Hematopoietic multipotent progenitor cell treated with erythropoietin and hydrocortisone succinate and interleukin-3 and kit ligand, for 15 days (in vitro differentiated cells): ENCODE data around the gene PWWP2B.

Experiments
- DNase-seq: peaks from one replicate; pipeline ENCODE4 v3.0.0-alpha.2; 2015; ENCODE audit warnings: low spot score

Gene PWWP2B

GRCh38 chr10:132407243-132407746 is 10.3 kb downstream of the PWWP2B start:
- DNase-seq: no peak

- no peak for DNase-seq
These were observed 10.9 kb downstream of the PWWP2B start for GRCh38 chr10:132407846-132408278.

GRCh38 chr10:132408367-132408781 is 11.4 kb downstream of the PWWP2B start:
- no peak for DNase-seq

GRCh38 chr10:132408823-132409666 is 12.0 kb downstream of the PWWP2B start:
- no peak for DNase-seq

- DNase-seq: no peak
These were observed 12.6 kb downstream of the PWWP2B start for GRCh38 chr10:132409667-132410028.

- DNase-seq: no peak
These were observed 13.2 kb downstream of the PWWP2B start for GRCh38 chr10:132410056-132410778.

- no peak for DNase-seq
These were observed 14.0 kb downstream of the PWWP2B start for GRCh38 chr10:132410779-132411532.

- no peak for DNase-seq
These were observed 14.7 kb downstream of the PWWP2B start for GRCh38 chr10:132411561-132412253.

GRCh38 chr10:132412316-132413192 is 15.6 kb downstream of the PWWP2B start:
- DNase-seq: no peak

- DNase-seq: no peak
These were observed 16.5 kb downstream of the PWWP2B start for GRCh38 chr10:132413226-132414205.

GRCh38 chr10:132414402-132415016 is 17.5 kb downstream of the PWWP2B start:
- no peak for DNase-seq

- DNase-seq: no peak
These were observed 18.3 kb downstream of the PWWP2B start for GRCh38 chr10:132415255-132415654.

- no peak for DNase-seq
These were observed 19.0 kb downstream of the PWWP2B start for GRCh38 chr10:132415956-132416355.

GRCh38 chr10:132416566-132417256 is 19.7 kb downstream of the PWWP2B start:
- DNase-seq: no peak

- DNase-seq: no peak
These were observed 20.4 kb downstream of the PWWP2B start for GRCh38 chr10:132417257-132417910.

- no peak for DNase-seq
These were observed 21.0 kb downstream of the PWWP2B start for GRCh38 chr10:132417957-132418441.

- DNase-seq: no peak
These were observed 21.8 kb downstream of the PWWP2B start for GRCh38 chr10:132418527-132419416.
